Stimulated activated CD8-positive, alpha-beta memory T cell treated with anti-CD3 and anti-CD28 coated beads, Interleukin-12 subunit alpha, Interleukin-12 subunit beta, amount 100 ng/mL, for 4 hours (primary cell): ENCODE data around the gene HSPB8.

ENCODE experiments used
- DNase-seq: peaks from one replicate; pipeline ENCODE4 v3.0.0-alpha.2; 2020; ENCODE audit warnings: low read depth

HSPB8 gene, protein sequence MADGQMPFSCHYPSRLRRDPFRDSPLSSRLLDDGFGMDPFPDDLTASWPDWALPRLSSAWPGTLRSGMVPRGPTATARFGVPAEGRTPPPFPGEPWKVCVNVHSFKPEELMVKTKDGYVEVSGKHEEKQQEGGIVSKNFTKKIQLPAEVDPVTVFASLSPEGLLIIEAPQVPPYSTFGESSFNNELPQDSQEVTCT

DNA sequence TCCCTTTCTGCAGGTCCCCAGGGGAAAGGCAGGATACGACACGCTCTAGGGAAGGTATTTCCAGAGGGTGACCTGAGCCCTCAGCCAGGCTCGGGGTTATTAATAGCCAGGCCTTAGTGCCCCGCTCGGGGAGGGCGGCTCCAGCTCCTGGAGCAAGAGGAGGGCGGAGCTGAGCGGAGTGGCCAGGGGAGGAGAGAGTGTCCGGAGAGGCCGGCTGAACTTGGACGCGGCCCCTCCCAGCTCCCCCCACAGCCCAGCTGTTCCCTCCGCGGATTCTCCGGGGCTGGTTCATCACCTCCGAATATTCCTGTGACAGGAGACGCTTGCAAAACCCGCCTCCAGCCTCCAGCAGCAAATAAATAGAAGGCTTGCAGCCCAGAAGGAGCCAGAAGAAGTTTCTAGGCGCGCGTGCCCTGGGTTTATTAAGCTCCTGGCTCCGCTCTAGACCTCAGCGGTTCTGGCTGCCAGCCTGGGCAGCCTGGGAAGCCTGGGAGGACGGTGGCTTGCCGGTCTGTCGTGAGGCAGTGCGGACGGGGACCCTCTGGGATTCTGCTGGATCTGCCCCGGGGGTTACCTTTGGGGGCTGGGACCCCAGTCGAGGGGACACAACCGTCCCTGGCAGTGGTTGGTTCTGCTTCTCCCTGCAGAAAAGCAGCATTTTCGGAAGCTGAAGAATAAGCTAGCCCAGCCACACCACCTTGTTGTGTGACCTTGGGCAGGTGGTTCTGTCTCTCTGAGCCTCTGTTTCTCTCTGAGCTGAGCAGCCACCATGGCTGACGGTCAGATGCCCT is at the start of gene HSPB8:
Gene HSPB8, plus strand, starts transcription at position 388 of the 791 bp plus-strand sequence. Its CDS starts 382 bp downstream, at position 770.
- no peak for DNase-seq

DNA sequence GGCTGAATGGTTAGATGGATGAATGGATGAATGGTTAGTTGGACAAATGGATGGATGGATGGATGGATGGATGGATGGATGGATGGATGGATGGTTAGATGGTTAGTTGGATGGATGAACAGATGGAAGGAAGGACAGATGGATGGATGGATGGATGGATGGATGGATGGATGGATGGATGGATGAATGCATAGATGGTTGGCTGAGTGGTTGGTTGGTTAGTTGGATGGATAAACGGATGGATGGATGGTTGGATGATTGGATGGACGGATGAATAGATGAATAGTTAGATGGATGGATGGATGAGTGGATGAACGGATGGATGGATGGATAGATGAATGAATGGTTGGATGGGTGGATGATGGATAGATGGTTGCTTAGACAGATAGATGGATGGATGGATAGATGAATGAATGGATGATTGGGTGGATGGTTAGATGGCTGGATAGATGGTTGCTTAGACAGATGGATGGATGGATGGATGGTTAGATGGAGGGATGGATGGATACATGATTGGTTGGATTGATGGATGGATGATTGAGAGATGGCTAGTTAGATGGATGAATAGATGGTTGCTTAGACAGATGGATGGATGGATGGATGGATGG is 48.8 kb upstream of the HSPB8 start:
- no peak for DNase-seq

DNA sequence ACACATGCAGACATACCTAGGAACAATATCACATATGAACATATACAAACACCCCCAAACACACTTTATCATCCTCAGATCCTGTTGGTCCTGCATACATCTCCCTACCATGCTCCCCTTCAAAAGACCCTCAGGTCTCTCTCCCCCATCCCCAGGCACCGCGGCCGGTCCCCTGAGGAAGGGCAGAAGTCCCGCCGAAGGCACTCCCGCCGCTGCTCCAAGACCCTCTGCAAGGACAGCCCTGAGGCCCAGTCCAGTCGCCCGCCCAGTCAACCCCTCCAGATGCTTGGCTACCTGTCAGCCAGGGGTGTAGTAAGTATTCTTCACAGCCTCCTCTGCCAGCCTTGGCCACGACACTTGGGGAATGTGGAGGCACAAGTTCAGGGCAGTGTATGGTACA is 48.2 kb upstream of the HSPB8 start:
- DNase-seq, result no peak

DNA sequence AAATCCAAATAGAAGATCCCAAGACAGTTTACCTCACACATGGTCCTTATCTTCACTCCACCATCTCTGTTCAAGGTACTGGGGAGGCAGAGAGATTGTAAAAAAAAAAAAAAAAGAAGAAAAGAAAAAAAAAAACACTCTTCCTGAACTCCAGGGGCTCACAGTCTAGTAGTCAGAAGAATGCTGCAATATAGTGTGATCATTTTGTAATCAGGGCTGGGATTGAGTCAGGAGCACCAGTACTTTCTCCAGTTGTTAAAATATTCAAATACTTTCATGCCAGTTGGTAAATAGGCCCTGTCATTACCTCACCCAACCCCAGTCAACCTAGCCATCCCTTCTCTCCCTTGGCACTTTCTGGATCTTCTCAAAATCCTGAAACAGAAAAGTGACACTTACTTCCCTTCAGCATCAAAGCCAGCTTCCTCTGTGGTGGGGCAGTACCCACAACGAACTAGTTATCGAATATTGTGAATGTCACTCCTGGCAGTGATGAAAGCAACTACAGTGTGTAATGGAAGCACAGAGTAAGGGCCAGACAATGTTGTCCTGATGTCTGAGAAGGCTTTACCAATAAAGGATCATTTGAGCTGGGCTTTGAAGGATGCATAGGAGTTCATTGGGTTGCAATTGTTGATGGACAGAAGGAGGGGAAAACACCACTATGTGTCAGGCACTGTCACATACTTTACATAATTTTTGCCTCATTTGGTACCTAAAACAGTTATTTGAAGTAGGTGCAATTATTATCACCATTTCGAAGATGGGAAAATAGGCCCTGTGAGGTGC is 44.3 kb upstream of the HSPB8 start:
- no peak for DNase-seq

DNA sequence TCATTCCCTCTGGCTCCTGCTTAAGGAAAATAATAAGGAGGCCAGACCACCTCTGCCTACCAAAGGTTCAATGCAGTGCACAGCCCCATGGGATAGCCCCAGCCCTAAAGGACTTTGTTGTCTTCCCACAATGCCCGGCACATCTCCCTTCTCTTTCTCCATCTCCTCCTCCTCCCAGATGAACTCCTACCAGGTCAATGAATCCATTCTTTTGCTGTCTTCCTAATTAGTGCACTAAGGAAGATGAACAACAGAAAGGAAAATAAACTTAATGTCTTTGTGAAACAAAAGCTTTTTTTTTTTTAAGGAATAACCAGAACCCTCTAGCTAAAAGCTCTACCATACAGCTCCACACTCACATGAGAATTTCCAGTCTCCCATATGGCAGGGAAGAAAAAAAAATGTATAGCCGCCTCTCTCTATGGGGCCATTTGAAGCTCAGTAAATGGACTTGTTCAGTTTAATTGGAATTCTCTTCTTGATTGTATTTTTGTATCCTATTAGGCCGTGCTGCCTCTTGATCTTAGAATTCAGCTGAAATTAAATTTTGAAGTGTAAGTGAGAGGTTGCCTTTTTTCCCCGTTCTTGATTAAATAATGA is 41.8 kb upstream of the HSPB8 start:
- DNase-seq, result no peak

DNA sequence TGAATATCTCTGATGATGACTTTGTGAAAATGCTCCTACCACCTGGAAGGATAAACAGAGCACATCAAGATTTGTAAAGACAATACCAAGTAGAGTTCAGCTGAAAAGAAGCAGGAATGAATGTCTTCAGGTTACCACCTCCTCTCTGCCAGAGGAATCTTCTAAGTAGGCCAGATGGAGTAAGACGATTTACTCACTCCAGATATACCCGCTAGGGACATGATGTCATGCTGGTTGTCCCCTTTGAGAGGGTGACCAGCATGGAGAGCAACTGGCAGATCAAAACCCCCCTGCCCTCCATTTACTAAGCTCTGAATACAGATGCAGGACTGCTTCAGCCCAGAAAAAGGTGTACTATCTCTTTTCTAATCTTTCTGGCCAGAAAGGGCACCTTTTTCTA is 39.3 kb upstream of the HSPB8 start:
- DNase-seq, result no peak

DNA sequence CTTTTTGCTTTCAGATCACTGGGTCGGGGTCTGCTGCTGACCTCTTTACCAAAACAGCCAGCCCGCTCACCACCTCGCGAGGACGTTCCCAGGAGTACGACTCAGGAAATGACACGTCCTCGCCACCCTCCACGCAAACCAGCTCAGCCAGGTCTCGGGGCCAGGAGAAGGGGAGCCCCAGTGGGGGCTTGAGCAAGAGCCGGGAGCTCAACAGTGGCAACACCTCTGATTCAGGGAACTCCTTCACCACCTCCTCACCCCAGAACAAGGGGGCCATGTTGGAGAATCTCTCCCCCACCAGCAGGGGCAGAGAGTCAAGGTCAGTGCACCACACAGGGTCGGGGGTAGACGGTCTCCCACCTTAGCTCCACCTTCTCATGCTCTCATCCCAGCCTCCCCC is 33.4 kb upstream of the HSPB8 start:
- DNase-seq, result no peak

DNA sequence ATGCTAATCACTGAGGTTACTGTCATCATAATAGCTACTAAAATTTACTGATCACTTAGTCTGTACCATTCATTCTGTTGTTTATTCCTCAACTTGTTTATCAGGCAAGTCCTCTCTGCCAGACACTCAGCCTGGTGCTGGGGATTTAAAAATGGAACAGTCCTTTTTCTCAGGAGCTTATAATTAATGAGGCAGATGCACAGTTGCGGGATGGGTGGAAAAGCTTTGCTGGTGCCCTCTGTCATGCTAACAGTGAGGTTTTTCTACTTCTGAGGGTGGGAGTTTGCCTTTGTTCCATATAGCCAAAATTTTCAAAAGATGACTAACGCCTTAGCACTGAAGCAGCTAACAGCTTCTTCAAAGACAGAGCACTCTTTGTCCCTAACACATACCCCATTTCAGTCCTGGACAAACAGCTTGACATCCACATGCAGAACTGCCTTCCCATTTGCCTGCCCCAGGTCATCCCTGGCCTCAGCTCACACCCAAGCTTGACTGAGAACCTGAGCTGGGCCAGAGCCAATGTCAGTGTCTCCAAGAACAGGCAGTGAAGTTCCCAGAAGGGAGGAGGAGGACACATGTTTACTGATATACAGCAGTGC is 30.8 kb upstream of the HSPB8 start:
- no peak for DNase-seq

DNA sequence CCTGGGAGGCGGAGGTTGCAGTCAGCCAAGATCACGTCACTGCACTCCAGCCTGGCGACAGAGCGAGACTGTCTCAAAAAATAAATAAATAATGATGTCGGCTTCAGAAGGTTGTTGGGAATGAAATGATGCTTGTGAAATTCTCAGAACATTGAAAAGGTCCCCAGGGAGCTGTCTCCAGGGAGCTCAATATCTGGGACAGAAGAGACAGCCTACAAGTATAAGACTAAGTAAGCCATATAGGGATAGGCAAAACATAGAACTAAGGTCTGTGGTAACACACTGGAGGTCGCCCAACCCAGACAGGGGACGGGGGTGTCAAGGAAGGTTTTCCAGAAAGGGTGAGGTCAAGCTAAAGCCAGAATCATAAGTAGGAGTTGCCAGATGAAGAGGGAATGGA is 29.5 kb upstream of the HSPB8 start:
- no peak for DNase-seq

DNA sequence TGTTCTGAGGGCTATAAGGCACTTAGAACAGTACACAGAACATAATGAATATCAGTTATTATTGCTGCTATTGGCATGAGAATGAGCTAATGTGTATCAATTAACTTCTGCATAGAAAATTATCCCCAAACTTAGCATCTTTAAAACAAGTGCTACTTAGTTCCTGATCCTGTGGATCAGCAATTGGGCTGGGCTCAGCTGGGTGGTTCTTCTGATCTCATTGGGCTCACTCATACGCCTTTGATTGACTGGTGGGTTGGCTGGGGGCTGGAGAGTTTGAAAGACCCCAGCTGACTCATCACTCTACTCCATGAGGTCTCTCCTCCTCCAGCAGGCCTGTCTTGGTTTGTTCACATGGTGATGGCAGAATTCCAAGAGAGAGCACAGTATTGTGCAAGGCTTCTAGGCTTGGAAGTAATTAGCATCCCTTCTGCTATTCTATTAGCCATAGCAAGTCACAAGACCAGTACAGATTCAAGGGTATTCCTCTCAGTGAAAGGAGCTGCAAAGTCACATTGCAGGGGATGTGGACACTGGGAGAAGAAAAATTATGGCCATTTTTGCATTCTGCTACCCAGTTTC is 27.2 kb upstream of the HSPB8 start:
- DNase-seq, result no peak

DNA sequence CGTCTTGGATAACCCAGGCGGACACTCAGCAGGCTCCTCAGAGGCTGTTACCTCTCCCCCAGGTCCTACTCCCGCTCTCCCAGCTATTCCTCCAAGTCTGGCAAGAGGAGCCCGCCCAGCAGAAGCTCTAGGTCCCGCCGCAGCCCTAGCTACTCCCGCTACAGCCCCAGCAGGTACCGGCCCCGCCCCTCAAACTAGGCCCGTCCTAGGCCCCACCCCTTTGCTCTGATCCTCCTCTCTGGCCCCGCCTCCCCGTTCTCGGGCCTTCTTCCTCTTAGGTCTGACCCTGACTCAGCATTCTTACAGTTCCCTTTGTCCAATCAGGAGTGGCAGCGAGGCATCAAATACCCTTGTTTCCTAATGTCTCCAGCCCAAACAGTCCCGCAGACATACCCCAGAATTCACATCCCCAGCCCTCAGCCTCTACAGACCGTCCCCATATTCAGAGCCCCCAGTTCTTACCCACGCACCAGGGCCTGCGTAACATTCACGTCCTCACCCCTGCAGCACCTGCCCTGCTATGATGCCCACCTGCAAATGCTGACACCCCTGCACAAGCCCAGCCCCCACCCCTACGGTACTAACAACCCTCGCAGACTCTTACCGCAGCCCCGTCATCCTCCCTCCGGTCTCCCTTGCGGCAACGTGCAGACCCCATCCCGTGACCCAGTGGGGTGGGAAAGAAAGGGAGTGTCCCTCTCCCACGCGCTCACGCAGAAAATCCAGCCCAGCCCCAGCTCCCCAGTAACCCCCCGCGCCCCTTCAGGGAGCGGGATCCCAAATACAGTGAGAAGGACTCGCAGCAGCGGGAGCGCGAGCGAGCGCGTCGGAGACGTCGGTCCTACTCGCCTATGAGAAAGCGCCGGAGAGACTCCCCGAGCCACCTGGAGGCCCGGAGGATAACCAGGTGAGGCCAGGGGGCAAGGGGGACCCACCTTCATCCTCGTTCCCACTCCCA is 25.0 kb upstream of the HSPB8 start:
- DNase-seq, result no peak

DNA sequence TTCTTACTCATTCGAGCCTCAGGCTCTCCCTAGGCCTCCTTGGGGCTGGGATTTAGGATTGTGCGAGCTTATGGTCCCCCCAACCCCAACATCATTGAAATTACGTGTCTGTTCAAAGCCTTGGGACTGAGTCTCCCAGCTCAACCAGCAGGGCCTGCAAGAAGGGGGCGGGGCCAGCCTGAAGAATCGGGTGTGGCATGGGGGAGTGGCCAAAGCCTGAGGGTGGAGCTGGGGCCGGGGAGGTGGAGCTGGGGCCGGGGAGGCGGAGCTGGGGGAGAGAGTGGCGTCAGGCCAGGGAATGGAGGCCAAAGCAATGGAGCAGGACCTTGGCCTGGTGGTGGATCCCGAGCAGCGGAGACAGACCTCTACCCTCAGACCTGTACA is 24.3 kb upstream of the HSPB8 start:
- DNase-seq, result no peak

DNA sequence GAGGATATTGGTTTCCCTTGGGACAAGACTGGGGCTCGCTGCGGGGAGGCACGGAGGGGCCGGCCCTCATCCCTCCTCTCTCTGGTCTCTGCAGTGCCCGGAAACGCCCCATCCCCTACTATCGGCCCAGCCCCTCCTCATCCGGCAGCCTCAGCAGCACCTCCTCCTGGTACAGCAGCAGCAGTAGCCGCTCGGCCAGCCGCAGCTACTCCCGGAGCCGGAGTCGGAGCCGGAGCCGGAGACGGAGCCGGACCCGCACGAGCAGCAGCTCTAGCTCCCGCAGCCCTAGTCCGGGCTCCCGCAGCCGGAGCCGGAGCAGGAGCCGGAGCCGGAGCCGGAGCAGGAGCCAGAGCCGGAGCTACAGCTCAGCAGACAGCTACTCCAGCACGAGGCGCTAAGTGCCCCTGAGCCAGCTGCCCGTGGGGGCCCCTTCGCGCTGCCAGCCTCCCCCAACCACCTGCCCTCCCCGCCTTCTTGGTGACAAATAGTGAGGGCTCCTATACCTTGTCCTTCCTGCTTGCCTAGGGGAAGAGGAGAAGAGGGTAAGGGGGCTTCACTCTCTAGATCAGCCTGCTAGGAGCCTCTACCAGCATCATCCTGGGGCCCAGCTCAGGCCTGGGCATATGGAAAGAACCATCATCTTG is 22.2 kb upstream of the HSPB8 start:
- DNase-seq, result no peak

DNA sequence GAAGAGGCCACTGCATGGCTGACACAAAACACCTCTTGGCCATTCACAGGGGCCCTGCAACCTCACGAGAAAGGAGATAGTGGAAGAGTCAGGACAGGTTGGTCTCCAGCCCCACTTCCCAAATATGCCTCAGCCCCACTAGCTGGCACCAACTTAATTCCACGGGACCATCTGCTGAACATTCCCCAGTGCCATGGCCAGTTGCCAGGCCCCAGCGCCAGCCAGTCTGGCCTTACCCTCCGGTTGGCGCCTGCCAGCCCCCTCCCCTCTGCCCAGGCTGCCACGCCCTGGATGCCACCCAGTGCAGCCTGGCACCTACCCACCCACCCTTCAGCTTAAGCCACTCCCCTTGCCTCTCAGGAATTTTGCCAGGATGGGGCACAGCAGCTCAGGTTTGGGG is 21.2 kb upstream of the HSPB8 start:
- no peak for DNase-seq

DNA sequence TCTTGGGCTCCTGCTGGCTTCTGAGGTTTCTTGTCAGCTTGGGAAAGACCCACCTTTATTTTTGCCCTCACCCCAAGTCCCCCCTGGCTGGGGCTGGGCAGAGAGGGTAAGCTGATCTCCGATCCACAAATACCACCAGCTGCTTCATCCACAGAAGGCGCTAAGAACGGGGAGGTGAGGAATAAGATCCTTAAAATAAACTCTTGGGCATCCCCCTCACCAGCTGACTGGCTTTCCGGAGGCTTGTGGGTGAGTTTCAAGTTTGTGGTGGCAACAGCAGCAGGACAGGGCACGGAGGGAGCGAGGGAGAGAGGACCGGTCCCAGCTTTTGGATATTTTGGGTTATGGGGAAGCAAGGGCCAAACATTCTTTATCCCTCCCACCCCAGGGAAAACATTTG is 20.8 kb upstream of the HSPB8 start:
- DNase-seq, result no peak

DNA sequence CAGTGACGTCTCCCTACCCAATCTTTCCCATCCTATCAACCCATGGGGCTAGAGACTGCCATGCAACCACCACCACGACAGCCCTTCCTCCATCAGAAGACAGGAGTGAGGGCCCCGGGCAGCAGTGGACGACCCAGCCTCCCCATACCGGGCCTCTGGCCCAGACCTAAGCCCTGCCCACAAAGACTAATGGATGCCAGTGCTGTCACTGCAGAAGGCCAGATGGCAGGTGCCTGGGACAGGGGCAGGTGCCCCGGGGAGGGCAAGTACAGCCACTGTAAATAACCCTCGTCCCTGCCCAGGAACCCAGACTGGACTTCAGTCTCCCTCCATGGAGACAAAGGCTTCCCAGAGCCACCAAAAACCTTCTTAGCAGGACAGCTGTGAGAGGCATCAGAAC is 20.3 kb upstream of the HSPB8 start:
- no peak for DNase-seq

DNA sequence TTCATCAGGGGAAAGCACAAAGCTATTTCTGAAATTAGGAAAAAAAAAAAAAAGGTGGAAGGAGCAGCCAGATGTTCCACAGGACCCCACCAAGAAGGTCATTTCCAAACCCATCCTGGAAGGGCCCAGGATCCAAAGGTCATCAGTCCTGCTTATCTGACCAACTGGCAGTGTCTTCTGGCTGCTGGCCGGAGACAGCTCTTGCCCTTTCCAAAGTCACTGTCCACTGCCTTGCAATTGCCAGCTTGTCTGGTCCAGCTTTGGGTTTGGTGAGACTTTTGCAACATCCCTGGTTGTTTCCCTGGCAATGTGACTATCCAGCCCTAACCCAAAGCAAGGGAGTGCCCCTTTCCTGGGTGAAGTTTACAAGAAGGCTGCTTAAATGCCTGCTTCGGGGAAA is 18.9 kb upstream of the HSPB8 start:
- no peak for DNase-seq

DNA sequence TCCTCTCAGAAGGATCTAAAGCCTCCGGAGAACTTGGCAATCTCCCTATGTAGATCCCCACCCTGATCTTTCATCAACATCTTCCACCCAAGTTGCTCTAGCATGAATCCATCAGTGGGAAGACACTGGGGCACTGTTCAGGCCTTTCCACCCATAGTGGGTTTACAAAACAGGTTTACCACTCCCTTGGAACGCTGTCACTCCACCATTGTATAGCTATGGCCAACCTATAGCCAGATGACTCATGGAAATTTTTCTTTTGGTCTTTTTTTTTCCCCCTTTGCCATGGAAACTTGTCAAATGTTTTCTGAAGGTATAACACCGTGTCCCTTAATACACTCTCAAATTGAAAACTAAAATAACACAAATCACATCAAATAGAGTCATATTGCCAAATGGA is 10.8 kb upstream of the HSPB8 start:
- DNase-seq, result no peak

DNA sequence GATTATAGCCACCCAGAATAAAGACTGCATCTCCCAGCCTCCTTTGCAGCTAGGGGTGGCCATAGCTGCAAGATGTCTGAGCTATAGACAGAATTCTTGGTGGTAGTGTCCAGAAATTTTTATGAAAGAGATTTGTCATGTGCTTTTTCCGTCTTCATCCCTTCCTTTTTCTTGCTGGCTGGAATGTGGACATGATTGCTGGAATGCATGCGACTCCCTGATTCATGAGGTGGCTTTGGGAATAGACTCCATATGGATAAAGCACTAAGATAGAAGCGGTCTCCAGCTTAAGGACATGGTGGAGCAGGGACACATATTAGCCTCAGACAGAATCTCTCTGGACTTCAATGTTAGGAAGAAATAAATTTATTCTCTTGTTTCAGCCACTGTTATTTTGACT is 10.0 kb upstream of the HSPB8 start:
- DNase-seq, result no peak

DNA sequence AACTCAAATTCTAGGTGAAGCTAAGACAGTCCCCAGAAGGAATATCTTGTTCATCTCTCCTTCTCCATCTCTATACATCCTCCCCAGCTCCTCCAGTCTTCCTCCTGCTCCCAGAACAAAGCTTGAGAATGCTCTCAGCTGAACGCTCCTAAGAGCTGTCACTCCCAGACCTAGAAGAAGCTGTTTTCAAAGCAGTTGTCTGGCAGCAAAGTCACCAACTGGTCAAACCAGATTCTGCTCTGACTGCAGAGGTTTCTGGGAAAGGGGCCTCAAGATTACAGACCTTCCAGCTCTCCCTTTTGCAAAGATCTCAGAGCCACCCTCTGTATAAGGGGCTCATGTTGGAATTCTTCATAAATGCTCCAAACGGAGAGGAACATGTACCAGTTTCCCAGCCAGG is 9.6 kb upstream of the HSPB8 start:
- no peak for DNase-seq
